PC-9 (cell line): ENCODE measurements around the gene ADGRG7.

ENCODE experiments used
- EZH2 ChIP-seq: fragments of 200-600 bp; sonication (generic); IDR thresholded peaks from 2 replicates; pipeline ENCODE4 v1.8.0; 2017; ENCODE audit warnings: antibody characterized with exemption, low read depth
- TF ChIP-seq, protein P1 (sequence below): fragments of 200-600 bp; sonication (generic); conservative IDR thresholded peaks from 2 replicates; pipeline ENCODE4 v1.6.1; 2017; ENCODE audit warnings: mixed run types, antibody characterized with exemption, mild to moderate bottlenecking, moderate library complexity

DNA sequence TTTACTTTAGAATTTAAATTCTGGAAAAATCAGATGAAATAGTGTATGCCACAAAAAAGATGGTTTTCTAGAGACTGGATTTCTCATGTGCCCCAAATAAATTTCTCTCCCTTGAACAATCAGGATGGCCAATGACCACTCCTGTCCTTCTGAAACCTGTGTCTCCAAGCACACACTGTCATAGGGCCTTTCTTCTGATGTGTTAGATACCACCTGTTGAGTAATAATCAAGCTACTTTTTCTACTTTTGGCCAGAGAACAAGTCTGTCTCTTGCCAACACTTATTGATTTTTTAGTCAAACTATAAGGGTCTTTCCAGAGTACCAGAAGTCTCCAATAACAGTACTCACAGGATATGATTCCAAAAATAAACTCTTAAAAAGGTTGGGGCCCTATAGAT is 83.8 kb downstream of the ADGRG7 start:
- TF ChIP-seq, protein P1, sequence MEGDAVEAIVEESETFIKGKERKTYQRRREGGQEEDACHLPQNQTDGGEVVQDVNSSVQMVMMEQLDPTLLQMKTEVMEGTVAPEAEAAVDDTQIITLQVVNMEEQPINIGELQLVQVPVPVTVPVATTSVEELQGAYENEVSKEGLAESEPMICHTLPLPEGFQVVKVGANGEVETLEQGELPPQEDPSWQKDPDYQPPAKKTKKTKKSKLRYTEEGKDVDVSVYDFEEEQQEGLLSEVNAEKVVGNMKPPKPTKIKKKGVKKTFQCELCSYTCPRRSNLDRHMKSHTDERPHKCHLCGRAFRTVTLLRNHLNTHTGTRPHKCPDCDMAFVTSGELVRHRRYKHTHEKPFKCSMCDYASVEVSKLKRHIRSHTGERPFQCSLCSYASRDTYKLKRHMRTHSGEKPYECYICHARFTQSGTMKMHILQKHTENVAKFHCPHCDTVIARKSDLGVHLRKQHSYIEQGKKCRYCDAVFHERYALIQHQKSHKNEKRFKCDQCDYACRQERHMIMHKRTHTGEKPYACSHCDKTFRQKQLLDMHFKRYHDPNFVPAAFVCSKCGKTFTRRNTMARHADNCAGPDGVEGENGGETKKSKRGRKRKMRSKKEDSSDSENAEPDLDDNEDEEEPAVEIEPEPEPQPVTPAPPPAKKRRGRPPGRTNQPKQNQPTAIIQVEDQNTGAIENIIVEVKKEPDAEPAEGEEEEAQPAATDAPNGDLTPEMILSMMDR, result no peak
- no peak for TF ChIP-seq EZH2
